Vagina (tissue), 2 donors: Measurements from ENCODE around the gene OTOF. TPM values are rescaled to one million over a fixed set of nuclear protein-coding genes. Genes with fewer than 3 reads are reported as not detected.

Experiments
- DNase-seq, 2 donors: peaks; one replicate each; pipeline ENCODE4 v3.0.0-alpha.2; 2017; ENCODE audit errors: extremely low spot score in 2 of 2
- H3K27ac ChIP-seq: fragments of 200-600 bp; sonication (generic); one replicate; pipeline ENCODE4 v1.5.1; 2019
- H3K27me3 ChIP-seq: fragments of 200-600 bp; sonication (generic); one replicate; pipeline ENCODE4 v1.5.1; 2019
- H3K36me3 ChIP-seq, 2 donors: fragments of 200-600 bp; sonication (generic); one replicate each; pipeline ENCODE4 v1.5.1; 2017 to 2019
- H3K4me1 ChIP-seq: fragments of 200-600 bp; sonication (generic); one replicate; pipeline ENCODE4 v1.5.1; 2019
- H3K4me3 ChIP-seq, 2 donors: fragments of 200-600 bp; sonication (generic); 1 replicate in 1 of 2; 2 replicates in 1 of 2; pipeline ENCODE4 v1.5.1; 2016 to 2019
- H3K9me3 ChIP-seq: fragments of 200-600 bp; sonication (generic); one replicate; pipeline ENCODE4 v1.5.1; 2019
- CTCF ChIP-seq, 3 experiments: fragments of 450-650 bp in 2 of 3; fragments of 200-600 bp in 1 of 3; sonication (generic) in 1 of 3; IDR thresholded peaks; one replicate each; pipeline ENCODE4 v1.5.1; 2017 to 2019; ENCODE audit warnings: antibody characterized with exemption in 3 of 3, mild to moderate bottlenecking in 2 of 3, moderate library complexity in 2 of 3
- POLR2A ChIP-seq, 2 donors: fragments of 450-650 bp; IDR thresholded peaks; one replicate each; pipeline ENCODE4 v1.6.1; 2017; ENCODE audit warnings: antibody characterized with exemption in 2 of 2, mild to moderate bottlenecking in 2 of 2, moderate library complexity in 2 of 2
- POLR2AphosphoS5 ChIP-seq, 2 donors: sonication (generic); formaldehyde crosslinking; IDR thresholded peaks; one replicate each; pipeline ENCODE4 v1.9.0; 2017; ENCODE audit warnings: antibody characterized with exemption in 2 of 2, mild to moderate bottlenecking in 2 of 2, low read depth in 1 of 2; ENCODE audit not compliant: insufficient read depth in 1 of 2
- intact Hi-C: fragments of 100-400 bp; cut with DNase I; formaldehyde crosslinking; loops from one replicate; pipeline ENCODE4 v1.15.1; 2023
- total RNA-seq: library from RNA; depleted of rRNA; stranded (reverse); fragments of >200 nt; gene quantifications from one replicate; pipeline ENCODE4 v1.2.3, GENCODE V29; 2016

OTOF gene
- total RNA-seq, 1 donor from 2014 or later: 0.49 TPM

- intact Hi-C loops: no loop called here
These were observed 35.6 kb downstream of the OTOF start for GRCh38 chr2:26442301-26442700.

GRCh38 chr2:26438926-26439325 is 39.0 kb downstream of the OTOF start:
- Histone ChIP-seq H3K36me3 (no peaks in the 10 kb centered on the region), H3K4me3 (no peak overlapping the region), H3K4me1 (no peaks in the 10 kb centered on the region), H3K27me3 (no peaks in the 10 kb centered on the region), H3K27ac (no peak overlapping the region), H3K9me3 (no peaks in the 10 kb centered on the region)
- TF ChIP-seq CTCF (IDR thresholded peaks at IDR 0.05) (no peak), POLR2AphosphoS5 (IDR thresholded peaks at IDR 0.05; ENCODE audit: insufficient read depth in 1 of 2, low read depth in 1 of 2) (no peak), POLR2A (IDR thresholded peaks at IDR 0.05) (no peak)
- intact Hi-C loops: no loop called here
- no peak for DNase-seq

More at GRCh38 chr2:26442301-26442700, 35.6 kb downstream of the OTOF start:
- H3K27ac ChIP-seq: no peak overlapping the region
- no peaks in the 10 kb centered on the region for H3K27me3 ChIP-seq
- no peaks in the 10 kb centered on the region for H3K4me1 ChIP-seq
- H3K9me3 ChIP-seq: no peaks in the 10 kb centered on the region
- TF ChIP-seq POLR2A (IDR thresholded peaks at IDR 0.05) (no peak), POLR2AphosphoS5 (IDR thresholded peaks at IDR 0.05; ENCODE audit: insufficient read depth in 1 of 2, low read depth in 1 of 2) (no peak), CTCF (IDR thresholded peaks at IDR 0.05) (no peak)
- H3K36me3 ChIP-seq: no peaks in the 10 kb centered on the region
- DNase-seq: no peak
- no peak overlapping the region for H3K4me3 ChIP-seq

GRCh38 chr2:26438526-26438925 is 39.4 kb downstream of the OTOF start:
- Histone ChIP-seq H3K4me1 (no peaks in the 10 kb centered on the region), H3K27me3 (no peaks in the 10 kb centered on the region), H3K27ac (no peak overlapping the region), H3K9me3 (no peaks in the 10 kb centered on the region), H3K4me3 (no peak overlapping the region), H3K36me3 (no peaks in the 10 kb centered on the region)
- no peak for DNase-seq
- intact Hi-C loops: no loop called here
- no peak for TF ChIP-seq CTCF (IDR thresholded peaks at IDR 0.05)

GRCh38 chr2:26435106-26435505 is 42.8 kb downstream of the OTOF start:
- Histone ChIP-seq H3K4me3 (no peak overlapping the region), H3K9me3 (no peaks in the 10 kb centered on the region), H3K27ac (no peak overlapping the region), H3K4me1 (no peaks in the 10 kb centered on the region), H3K27me3 (no peaks in the 10 kb centered on the region), H3K36me3 (no peaks in the 10 kb centered on the region)
- no peak for DNase-seq
- intact Hi-C loops: no loop called here
- TF ChIP-seq POLR2A (IDR thresholded peaks at IDR 0.05) (no peak), POLR2AphosphoS5 (IDR thresholded peaks at IDR 0.05; ENCODE audit: insufficient read depth in 1 of 2, low read depth in 1 of 2) (no peak), CTCF (IDR thresholded peaks at IDR 0.05) (no peak)

GRCh38 chr2:26432859-26433258 is 45.1 kb downstream of the OTOF start:
- no peak overlapping the region for H3K27ac ChIP-seq
- intact Hi-C loops: no loop called here
- no peaks in the 10 kb centered on the region for H3K9me3 ChIP-seq

More at GRCh38 chr2:26432859-26433258, 45.1 kb downstream of the OTOF start:
- no peaks in the 10 kb centered on the region for H3K4me1 ChIP-seq
- H3K4me3 ChIP-seq: no peak overlapping the region
- DNase-seq: no peak
- H3K27me3 ChIP-seq: no peaks in the 10 kb centered on the region
- TF ChIP-seq CTCF (IDR thresholded peaks at IDR 0.05): no peak
- no peak for TF ChIP-seq POLR2A (IDR thresholded peaks at IDR 0.05)
- no peak for TF ChIP-seq POLR2AphosphoS5 (IDR thresholded peaks at IDR 0.05; ENCODE audit: insufficient read depth in 1 of 2, low read depth in 1 of 2)
- no peaks in the 10 kb centered on the region for H3K36me3 ChIP-seq
